ENCODE results near the gene WDFY2. TPM values are rescaled to one million over a fixed set of nuclear protein-coding genes. Genes with fewer than 3 reads are reported as not detected.

WDFY2 gene
- total RNA-seq, 5 donors from 2014 or later (not counting 1 experiment from before 2014, with no cell fraction given), result 18.2 to 28.3 (median 20.0) TPM

DNA sequence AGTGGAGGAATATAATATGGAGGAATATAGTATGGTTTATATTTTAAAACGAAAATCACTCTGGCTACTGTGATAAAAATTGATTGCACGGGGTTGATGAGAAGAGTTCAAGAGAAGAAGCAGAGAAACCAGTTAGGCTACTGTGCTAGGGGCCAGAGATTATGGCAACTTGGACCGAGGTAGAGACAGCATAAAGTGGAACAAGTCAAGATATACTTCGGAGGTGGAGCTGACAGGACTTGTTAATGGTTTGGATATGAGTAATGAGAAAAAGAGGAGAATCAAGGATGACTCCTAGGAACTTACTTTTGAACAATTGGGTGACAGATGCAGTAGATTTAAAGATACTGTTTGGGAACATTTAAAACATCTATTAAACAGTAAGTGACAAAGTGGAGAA lies 6.6 kb upstream of the WDFY2 start:
- Histone ChIP-seq H3K4me3 (ENCODE audit: control insufficient read depth in 1 of 2, extremely low read depth in 1 of 2, low read length in 1 of 2) (no peak overlapping the region), H3K4me1 (ENCODE audit: control insufficient read depth in 1 of 2, extremely low read depth in 1 of 2, insufficient read depth in 2 of 2, low read length in 2 of 2) (no peaks in the 10 kb centered on the region), H3K36me3 (ENCODE audit: control insufficient read depth in 2 of 2, extremely low read depth in 1 of 2, insufficient read depth in 1 of 2, low read length in 1 of 2) (no peaks in the 10 kb centered on the region), H3K9me3 (no peaks in the 10 kb centered on the region), H3K27me3 (replicated peaks in 1 of 2; ENCODE audit: control insufficient read depth in 2 of 2, extremely low read depth in 1 of 2, insufficient read depth in 2 of 2, low read length in 1 of 2) (no peaks in the 10 kb centered on the region), H3K27ac (ENCODE audit: low read length) (no peak overlapping the region)
- Mint-ChIP-seq H3K4me1 (peaks cover 0 to 1% (median 0%) of the 10 kb centered on the region in 3 donors), H3K36me3 (no peaks in the 10 kb centered on the region), H3K4me3 (no peak overlapping the region), H3K27ac (no peak overlapping the region), H3K9me3 (no peaks in the 10 kb centered on the region), H3K27me3 (no peaks in the 10 kb centered on the region)
- ChIA-PET CTCF (no interaction called here), POLR2A (no interaction called here)
- ATAC-seq (replicated peaks in 1 of 4) (no peak), DNase-seq (no peak)
- WGBS (ENCODE audit: insufficient coverage), result 80% methylated on average over 4 of the region's 4 CpGs

DNA sequence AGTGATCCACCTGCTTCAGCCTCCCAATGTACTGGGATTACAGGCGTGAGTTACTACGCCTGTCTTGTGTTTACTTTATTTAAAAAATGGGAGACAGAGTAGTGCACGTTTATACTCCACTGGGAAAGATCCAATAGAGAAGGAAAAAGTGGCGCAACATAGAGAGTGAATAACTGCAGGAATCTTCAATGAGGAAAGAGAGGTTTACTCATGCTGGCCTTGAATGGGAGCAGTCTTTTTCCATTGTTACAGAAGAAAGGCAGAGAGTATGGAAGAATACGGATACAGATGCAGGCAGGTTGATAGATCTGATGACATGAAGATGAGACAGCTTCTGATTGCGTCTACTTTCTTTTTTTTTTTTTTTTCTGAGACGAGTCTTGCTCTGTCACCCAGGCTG lies 4.6 kb upstream of the WDFY2 start:
- no peaks in the 10 kb centered on the region for H3K9me3 ChIP-seq
- Mint-ChIP-seq H3K4me1 (peaks cover 0 to 8% (median 5%) of the 10 kb centered on the region in 3 donors), H3K27me3 (no peaks in the 10 kb centered on the region), H3K4me3 (no peak overlapping the region), H3K36me3 (no peaks in the 10 kb centered on the region), H3K9me3 (no peaks in the 10 kb centered on the region), H3K27ac (no peak overlapping the region)
- H3K36me3 ChIP-seq (ENCODE audit: control insufficient read depth in 2 of 2, extremely low read depth in 1 of 2, insufficient read depth in 1 of 2, low read length in 1 of 2), result no peaks in the 10 kb centered on the region
- WGBS (ENCODE audit: insufficient coverage), result 87% methylated on average over 5 of the region's 7 CpGs
- peaks cover 4 to 6% of the 10 kb centered on the region in 2 experiments for H3K4me1 ChIP-seq (ENCODE audit: control insufficient read depth in 1 of 2, extremely low read depth in 1 of 2, insufficient read depth in 2 of 2, low read length in 2 of 2)
- CTCF ChIA-PET, result interaction anchor here in 1 of 2 donors (0.6 kb wide), 1 partner anchor 44 kb away, joined by 3 read pairs; no protein-coding TSS in a partner anchor
- POLR2A ChIA-PET, result no interaction called here
- no peak overlapping the region for H3K27ac ChIP-seq (ENCODE audit: low read length)
- no peak overlapping the region for H3K4me3 ChIP-seq (ENCODE audit: control insufficient read depth in 1 of 2, extremely low read depth in 1 of 2, low read length in 1 of 2)
- H3K27me3 ChIP-seq (replicated peaks in 1 of 2; ENCODE audit: control insufficient read depth in 2 of 2, extremely low read depth in 1 of 2, insufficient read depth in 2 of 2, low read length in 1 of 2), result no peaks in the 10 kb centered on the region
- DNase-seq (no peak), ATAC-seq (replicated peaks in 1 of 4) (no peak)

DNA sequence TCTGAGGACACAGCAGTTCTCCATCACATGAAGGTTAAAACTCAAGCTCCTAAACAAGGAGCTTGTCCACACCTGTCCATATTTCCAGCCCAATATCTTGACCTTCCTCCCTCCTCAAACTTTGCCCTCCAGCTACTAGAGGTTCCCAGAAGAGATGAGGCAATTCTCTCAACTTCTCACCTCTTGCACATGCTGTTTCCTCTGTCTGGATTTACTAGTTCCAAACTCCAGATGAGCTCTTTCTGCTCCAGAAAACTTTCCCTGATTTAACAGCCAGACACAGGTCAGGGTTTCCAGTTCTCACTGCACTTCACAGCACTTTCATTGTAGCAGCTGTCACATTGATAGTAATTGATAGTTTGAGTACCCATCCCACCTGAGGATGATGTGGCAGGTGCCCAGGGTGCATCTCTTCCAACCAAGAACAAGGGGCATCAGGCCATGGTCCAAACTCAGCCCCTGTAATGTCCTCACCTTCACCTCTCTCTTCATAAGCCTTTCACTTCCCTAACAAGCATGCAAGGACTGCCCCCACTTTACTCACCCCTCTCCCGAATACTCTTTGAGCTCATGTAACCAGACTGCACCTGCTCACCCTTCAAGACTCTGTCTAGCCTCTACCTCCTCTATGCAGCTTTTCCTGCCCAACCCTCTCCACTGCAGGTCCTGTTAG lies 3.0 kb upstream of the WDFY2 start:
- ChIA-PET CTCF (interaction anchor here in 1 of 2 donors (0.6 to 1.1 kb wide), 2 partner anchors 39 to 127 kb away, joined by 4 to 5 read pairs; no protein-coding TSS in a partner anchor), POLR2A (interaction anchor here (1.5 to 1.8 kb wide), 2 partner anchors 128 kb away, joined by 6 to 7 read pairs; partner anchors contain the start of gene INTS6 (in 2 of the 2))
- H3K4me1 ChIP-seq (ENCODE audit: control insufficient read depth in 1 of 2, extremely low read depth in 1 of 2, insufficient read depth in 2 of 2, low read length in 2 of 2), result peaks cover 10 to 12% of the 10 kb centered on the region in 2 experiments
- WGBS (ENCODE audit: insufficient coverage), result 27% methylated on average over 1 of the region's 1 CpG
- Mint-ChIP-seq H3K36me3 (no peaks in the 10 kb centered on the region), H3K27ac (no peak overlapping the region), H3K4me3 (no peak overlapping the region), H3K27me3 (no peaks in the 10 kb centered on the region), H3K9me3 (no peaks in the 10 kb centered on the region), H3K4me1 (peaks cover 11 to 19% (median 14%) of the 10 kb centered on the region in 3 donors)
- H3K27ac ChIP-seq (ENCODE audit: low read length), result no peak overlapping the region
- no peaks in the 10 kb centered on the region for H3K36me3 ChIP-seq (ENCODE audit: control insufficient read depth in 2 of 2, extremely low read depth in 1 of 2, insufficient read depth in 1 of 2, low read length in 1 of 2)
- no peaks in the 10 kb centered on the region for H3K9me3 ChIP-seq
- H3K27me3 ChIP-seq (replicated peaks in 1 of 2; ENCODE audit: control insufficient read depth in 2 of 2, extremely low read depth in 1 of 2, insufficient read depth in 2 of 2, low read length in 1 of 2), result no peaks in the 10 kb centered on the region
- no peak for ATAC-seq (replicated peaks in 1 of 4)
- no peak for DNase-seq
- no peak overlapping the region for H3K4me3 ChIP-seq (ENCODE audit: control insufficient read depth in 1 of 2, extremely low read depth in 1 of 2, low read length in 1 of 2)

DNA sequence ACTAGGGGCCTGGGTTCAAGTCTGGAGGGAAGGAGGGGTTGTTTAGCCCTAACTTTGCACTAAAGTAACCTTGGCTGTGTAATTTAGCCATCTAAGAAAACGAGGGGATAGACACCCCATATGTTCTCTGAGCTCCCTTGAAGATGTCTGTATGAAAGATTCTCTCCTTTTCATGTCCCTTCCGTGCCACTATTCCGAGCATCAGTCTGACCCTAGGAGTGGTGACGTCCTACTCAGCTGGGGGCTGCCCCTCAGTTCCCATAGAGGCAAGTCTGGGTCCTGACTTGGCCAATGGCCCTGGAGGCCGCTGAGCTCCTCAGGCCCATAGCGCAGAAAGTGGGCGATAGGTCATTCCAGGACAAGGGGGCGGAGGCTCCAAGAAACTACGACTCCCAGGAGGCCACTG lies 790 bp upstream of the WDFY2 start:
- DNase-seq, result no peak
- H3K27me3 Mint-ChIP-seq, result no peaks in the 10 kb centered on the region

DNA sequence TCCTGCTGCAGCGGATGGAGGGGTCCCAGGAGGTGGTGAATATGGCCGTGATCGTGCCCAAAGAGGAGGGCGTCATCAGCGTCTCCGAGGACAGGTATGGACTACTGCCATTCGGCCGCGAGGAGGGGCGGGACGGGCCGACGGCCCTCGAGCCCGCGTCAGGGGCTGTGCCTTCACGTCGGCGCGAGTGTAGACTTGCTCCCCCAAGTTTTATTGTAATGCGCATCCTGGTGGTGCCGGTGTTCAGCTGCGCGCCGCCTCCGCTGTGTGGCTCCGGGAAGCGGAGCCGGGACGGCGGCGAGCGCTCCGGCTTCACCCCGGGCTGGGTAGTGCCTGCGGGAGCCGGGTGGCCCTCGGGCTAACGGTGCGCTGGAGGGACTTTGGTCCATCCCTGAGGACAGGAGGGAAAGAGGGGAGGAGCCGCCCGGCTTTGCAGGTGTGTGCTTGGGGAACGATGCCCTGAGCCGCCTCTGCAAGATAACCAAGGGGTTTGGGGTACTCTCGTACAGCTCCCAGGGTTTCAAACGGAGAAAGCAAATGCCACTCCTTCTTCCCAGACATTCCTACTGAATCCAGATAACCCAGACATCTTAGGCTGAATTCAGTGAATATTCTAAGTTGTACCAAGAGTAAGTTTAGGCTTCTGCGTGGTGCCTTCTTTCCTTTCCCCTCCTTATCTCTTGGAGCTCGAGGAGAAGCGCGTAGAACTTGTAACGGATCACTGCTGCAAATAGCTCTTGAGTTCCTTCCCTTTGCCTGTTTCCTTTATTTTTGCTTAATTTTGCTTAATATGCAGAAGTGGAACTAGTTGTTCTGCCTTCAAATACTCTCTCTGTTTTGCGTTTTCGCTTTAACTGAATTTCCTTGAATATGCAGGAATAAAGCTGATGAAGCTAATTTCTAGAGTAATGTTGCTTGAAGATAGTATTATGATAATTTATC lies 740 bp downstream of the WDFY2 start:
- 0% methylated on average over 38 of the region's 53 CpGs for whole genome bisulfite sequencing (ENCODE audit: insufficient coverage)
- Histone ChIP-seq H3K27ac (ENCODE audit: low read length) (peak overlapping the region; percentile 85), H3K4me1 (ENCODE audit: control insufficient read depth in 1 of 2, extremely low read depth in 1 of 2, insufficient read depth in 2 of 2, low read length in 2 of 2) (peaks cover 10 to 12% of the 10 kb centered on the region in 2 experiments), H3K36me3 (ENCODE audit: control insufficient read depth in 2 of 2, extremely low read depth in 1 of 2, insufficient read depth in 1 of 2, low read length in 1 of 2) (no peaks in the 10 kb centered on the region), H3K9me3 (no peaks in the 10 kb centered on the region), H3K4me3 (ENCODE audit: control insufficient read depth in 1 of 2, extremely low read depth in 1 of 2, low read length in 1 of 2) (peak overlapping the region; percentile 73 to 91), H3K27me3 (replicated peaks in 1 of 2; ENCODE audit: control insufficient read depth in 2 of 2, extremely low read depth in 1 of 2, insufficient read depth in 2 of 2, low read length in 1 of 2) (no peaks in the 10 kb centered on the region)
- H3K4me3 Mint-ChIP-seq, result peak overlapping the region; percentile 83 to 100 (median 97)
- peak in 34 of 35 experiments; percentile 6 to 79 (median 65) for DNase-seq
- peak; percentile 47 to 56 (median 53) for ATAC-seq (replicated peaks in 1 of 4)
- H3K4me1 Mint-ChIP-seq, result peaks cover 32 to 51% (median 45%) of the 10 kb centered on the region in 3 donors
- no peaks in the 10 kb centered on the region for H3K27me3 Mint-ChIP-seq
- no peaks in the 10 kb centered on the region for H3K9me3 Mint-ChIP-seq
- H3K36me3 Mint-ChIP-seq, result no peaks in the 10 kb centered on the region
- ChIA-PET CTCF (interaction anchor here (0.6 to 1.9 kb wide), 11 partner anchors 17 to 230 kb away, joined by 3 to 10 read pairs (median 3); partner anchors contain the start of gene INTS6 (in 1 of the 2)), POLR2A (interaction anchor here (0.6 to 2.9 kb wide), 8 partner anchors 55 to 369 kb away, joined by 3 to 44 read pairs (median 4); partner anchors contain the start of gene INTS6 (in 1 of the 2))
- H3K27ac Mint-ChIP-seq, result peak overlapping the region; percentile 80 to 87

More for the DNA sequence above, 790 bp upstream of the WDFY2 start:
- Mint-ChIP-seq H3K4me1 (peaks cover 26 to 37% (median 31%) of the 10 kb centered on the region in 3 donors), H3K36me3 (no peaks in the 10 kb centered on the region), H3K27ac (peak overlapping the region; percentile 99), H3K4me3 (peak overlapping the region; percentile 83 to 100 (median 97)), H3K9me3 (no peaks in the 10 kb centered on the region)
- WGBS (ENCODE audit: insufficient coverage), result 19% methylated on average over 6 of the region's 9 CpGs
- ChIA-PET POLR2A (interaction anchor here (0.5 to 1.5 kb wide), 3 partner anchors 105 to 1146 kb away, joined by 3 to 11 read pairs (median 3); partner anchors contain the start of gene INTS6 (in 1 of the 2)), CTCF (interaction anchor here in 1 of 2 donors (0.9 to 1.5 kb wide), 2 partner anchors 62 to 130 kb away, joined by 3 to 9 read pairs; partner anchors contain the start of gene INTS6)
- ATAC-seq (replicated peaks in 1 of 4), result no peak
- Histone ChIP-seq H3K4me1 (ENCODE audit: control insufficient read depth in 1 of 2, extremely low read depth in 1 of 2, insufficient read depth in 2 of 2, low read length in 2 of 2) (peaks cover 10 to 12% of the 10 kb centered on the region in 2 experiments), H3K27me3 (replicated peaks in 1 of 2; ENCODE audit: control insufficient read depth in 2 of 2, extremely low read depth in 1 of 2, insufficient read depth in 2 of 2, low read length in 1 of 2) (no peaks in the 10 kb centered on the region), H3K9me3 (no peaks in the 10 kb centered on the region), H3K36me3 (ENCODE audit: control insufficient read depth in 2 of 2, extremely low read depth in 1 of 2, insufficient read depth in 1 of 2, low read length in 1 of 2) (no peaks in the 10 kb centered on the region), H3K27ac (ENCODE audit: low read length) (peak overlapping the region; percentile 85), H3K4me3 (ENCODE audit: control insufficient read depth in 1 of 2, extremely low read depth in 1 of 2, low read length in 1 of 2) (peak overlapping the region; percentile 73 to 91)

All from T-cell (primary cell).